Measurements from ENCODE around the gene PMFBP1.

DNA sequence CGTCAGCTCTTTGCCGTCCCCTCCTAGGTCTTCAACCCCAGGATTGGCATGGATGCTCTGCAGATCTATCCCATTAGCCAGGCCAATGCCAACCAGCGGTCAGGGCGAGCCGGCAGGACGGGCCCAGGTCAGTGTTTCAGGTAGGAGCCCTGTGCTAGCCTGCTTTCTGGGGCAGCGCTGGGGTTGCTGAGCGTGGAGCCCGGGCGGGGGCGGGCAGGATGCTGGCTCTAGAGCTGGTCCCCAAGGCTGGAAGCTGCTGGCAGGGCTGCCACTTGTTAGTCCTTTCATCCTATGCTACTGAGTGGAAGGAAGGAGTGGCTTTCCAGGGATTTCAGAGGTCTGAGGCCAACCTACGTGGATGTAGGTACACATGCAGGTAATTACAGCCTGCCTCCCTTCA, 66.0 kb downstream of the PMFBP1 start:
- TF ChIP-seq, protein P1, sequence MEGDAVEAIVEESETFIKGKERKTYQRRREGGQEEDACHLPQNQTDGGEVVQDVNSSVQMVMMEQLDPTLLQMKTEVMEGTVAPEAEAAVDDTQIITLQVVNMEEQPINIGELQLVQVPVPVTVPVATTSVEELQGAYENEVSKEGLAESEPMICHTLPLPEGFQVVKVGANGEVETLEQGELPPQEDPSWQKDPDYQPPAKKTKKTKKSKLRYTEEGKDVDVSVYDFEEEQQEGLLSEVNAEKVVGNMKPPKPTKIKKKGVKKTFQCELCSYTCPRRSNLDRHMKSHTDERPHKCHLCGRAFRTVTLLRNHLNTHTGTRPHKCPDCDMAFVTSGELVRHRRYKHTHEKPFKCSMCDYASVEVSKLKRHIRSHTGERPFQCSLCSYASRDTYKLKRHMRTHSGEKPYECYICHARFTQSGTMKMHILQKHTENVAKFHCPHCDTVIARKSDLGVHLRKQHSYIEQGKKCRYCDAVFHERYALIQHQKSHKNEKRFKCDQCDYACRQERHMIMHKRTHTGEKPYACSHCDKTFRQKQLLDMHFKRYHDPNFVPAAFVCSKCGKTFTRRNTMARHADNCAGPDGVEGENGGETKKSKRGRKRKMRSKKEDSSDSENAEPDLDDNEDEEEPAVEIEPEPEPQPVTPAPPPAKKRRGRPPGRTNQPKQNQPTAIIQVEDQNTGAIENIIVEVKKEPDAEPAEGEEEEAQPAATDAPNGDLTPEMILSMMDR (IDR thresholded peaks at IDR 0.05): no peak
- no peak for TF ChIP-seq EP300 (IDR thresholded peaks at IDR 0.05; ENCODE audit: borderline replicate concordance in 1 of 2, low read depth in 1 of 2, low read length in 1 of 2)
- no peak for TF ChIP-seq NRF1 (IDR thresholded peaks at IDR 0.05; ENCODE audit: low read depth, low read length)
- no peak for TF ChIP-seq TCF12 (IDR thresholded peaks at IDR 0.05)
- TF ChIP-seq, protein P2, sequence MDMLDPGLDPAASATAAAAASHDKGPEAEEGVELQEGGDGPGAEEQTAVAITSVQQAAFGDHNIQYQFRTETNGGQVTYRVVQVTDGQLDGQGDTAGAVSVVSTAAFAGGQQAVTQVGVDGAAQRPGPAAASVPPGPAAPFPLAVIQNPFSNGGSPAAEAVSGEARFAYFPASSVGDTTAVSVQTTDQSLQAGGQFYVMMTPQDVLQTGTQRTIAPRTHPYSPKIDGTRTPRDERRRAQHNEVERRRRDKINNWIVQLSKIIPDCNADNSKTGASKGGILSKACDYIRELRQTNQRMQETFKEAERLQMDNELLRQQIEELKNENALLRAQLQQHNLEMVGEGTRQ (IDR thresholded peaks at IDR 0.05; ENCODE audit: borderline replicate concordance, low read depth, low read length): no peak
